Neural progenitor cell (in vitro differentiated cells): ENCODE results near the gene SUOX. TPM values are rescaled to one million over a fixed set of nuclear protein-coding genes. Genes with fewer than 3 reads are reported as not detected.
"Not testable (repeated sequence)": the region's sequence is repeated elsewhere in the genome, so short reads cannot be mapped to it uniquely, and the experiment has no call there.

ENCODE experiments used
- DNase-seq: peaks from one replicate; pipeline ENCODE4 v3.0.0-alpha.2; 2016; ENCODE audit warnings: low spot score
- H2AFZ ChIP-seq: fragments of 200-600 bp; sonication (generic); replicated peaks from 2 replicates; pipeline ENCODE4 v1.6.1; 2016; ENCODE audit warnings: antibody characterized with exemption
- H3F3A ChIP-seq: fragments of 200-600 bp; sonication (generic); 2 replicates; pipeline ENCODE4 v1.6.1; 2016; ENCODE audit warnings: antibody characterized with exemption, low read depth
- H3K27ac ChIP-seq: fragments of 200-600 bp; sonication (generic); 2 replicates; pipeline ENCODE4 v1.5.1; 2016; ENCODE audit warnings: mild to moderate bottlenecking
- H3K27me3 ChIP-seq: fragments of 200-600 bp; sonication (generic); 2 replicates; pipeline ENCODE4 v1.6.1; 2016; ENCODE audit warnings: mild to moderate bottlenecking, moderate library complexity
- H3K36me3 ChIP-seq: fragments of 200-600 bp; sonication (generic); 2 replicates; pipeline ENCODE4 v1.5.1; 2016
- H3K4me1 ChIP-seq: fragments of 200-600 bp; sonication (generic); 2 replicates; pipeline ENCODE4 v1.6.1; 2016; ENCODE audit warnings: mixed run types
- H3K4me2 ChIP-seq: fragments of 200-600 bp; sonication (generic); 2 replicates; pipeline ENCODE4 v1.6.1; 2016
- H3K4me3 ChIP-seq: fragments of 200-600 bp; sonication (generic); 2 replicates; pipeline ENCODE4 v1.5.1; 2016
- H3K79me2 ChIP-seq: fragments of 200-600 bp; sonication (generic); 2 replicates; pipeline ENCODE4 v1.6.1; 2016; ENCODE audit warnings: low read depth
- H3K9ac ChIP-seq: fragments of 200-600 bp; sonication (generic); 2 replicates; pipeline ENCODE4 v1.6.1; 2016
- H3K9me3 ChIP-seq: fragments of 200-600 bp; sonication (generic); 2 replicates; pipeline ENCODE4 v1.5.1; 2016; ENCODE audit warnings: low read depth
- H4K20me1 ChIP-seq: fragments of 200-600 bp; sonication (generic); 2 replicates; pipeline ENCODE4 v1.6.1; 2016; ENCODE audit warnings: low read depth
- H3K27ac Mint-ChIP-seq: 3 replicates; pipeline ENCODE4 v1.8.0; 2021; ENCODE audit warnings: mixed read lengths
- H3K27me3 Mint-ChIP-seq: 2 replicates; pipeline ENCODE4 v1.8.0; 2022; ENCODE audit warnings: low read depth, mild to moderate bottlenecking, inconsistent platforms, moderate library complexity, mixed read lengths; ENCODE audit not compliant: insufficient read depth
- H3K36me3 Mint-ChIP-seq: 3 replicates; pipeline ENCODE4 v1.8.0; 2021; ENCODE audit warnings: mixed read lengths
- H3K4me1 Mint-ChIP-seq: 3 replicates; pipeline ENCODE4 v1.8.0; 2021; ENCODE audit warnings: mixed read lengths
- H3K4me3 Mint-ChIP-seq: 3 replicates; pipeline ENCODE4 v1.8.0; 2021; ENCODE audit warnings: mild to moderate bottlenecking, moderate library complexity, mixed read lengths
- H3K9me3 Mint-ChIP-seq: 3 replicates; pipeline ENCODE4 v1.8.0; 2020; ENCODE audit warnings: mixed read lengths
- EZH2 ChIP-seq: fragments of 200-600 bp; sonication (generic); IDR thresholded peaks from 2 replicates; pipeline ENCODE4 v1.6.1; 2017; ENCODE audit warnings: antibody characterized with exemption, mild to moderate bottlenecking, moderate library complexity
- EZH2phosphoT487 ChIP-seq: fragments of 200-600 bp; sonication (generic); IDR thresholded peaks from 2 replicates; pipeline ENCODE4 v1.6.1; 2017; ENCODE audit warnings: antibody characterized with exemption
- total RNA-seq: library from RNA; depleted of rRNA; stranded (reverse); fragments of >200 nt; gene quantifications from 2 replicates; pipeline ENCODE4 v1.2.3, GENCODE V29; 2015; ENCODE audit warnings: low replicate concordance
- TF ChIP-seq, protein P1 (sequence below): fragments of 200-600 bp; sonication (generic); IDR thresholded peaks from 2 replicates; pipeline ENCODE4 v1.5.1; 2017; ENCODE audit warnings: antibody characterized with exemption, mild to moderate bottlenecking

The SUOX gene
- total RNA-seq, 1 donor from 2014 or later, result 17.5 TPM

DNA sequence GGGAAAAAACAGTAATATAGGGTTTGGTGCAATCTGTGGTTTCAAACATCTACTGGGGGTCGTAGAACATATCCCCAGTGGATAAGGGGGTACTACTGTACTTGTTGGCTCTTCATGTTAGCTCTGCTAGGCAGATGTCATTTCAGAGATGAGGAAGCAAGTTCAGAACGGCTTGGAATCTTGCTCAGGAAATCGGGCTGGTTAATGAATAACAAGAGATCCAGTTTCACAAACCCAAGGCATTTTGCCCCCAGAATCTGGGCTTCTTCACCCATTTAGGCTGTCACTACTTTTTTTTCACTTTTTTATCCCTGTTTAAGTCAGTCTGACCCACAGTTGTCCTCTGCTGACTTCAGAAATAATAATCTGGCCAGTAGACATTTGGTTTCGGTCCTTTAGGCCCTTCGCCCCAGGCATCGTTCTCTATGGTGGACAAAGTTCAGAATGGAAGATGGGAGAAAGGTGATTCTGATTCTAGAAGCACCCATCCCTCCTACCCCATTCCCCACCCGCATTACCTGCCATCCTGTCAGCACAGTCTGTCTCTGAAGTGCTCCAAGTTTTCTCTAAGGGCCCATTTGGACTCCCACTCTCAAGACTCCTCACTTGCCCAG is 4.5 kb downstream of the SUOX start:
- Histone ChIP-seq H4K20me1 (no peaks in the 10 kb centered on the region), H3K4me2 (no peak overlapping the region), H3K4me1 (no peaks in the 10 kb centered on the region), H3K79me2 (peaks cover 15% of the 10 kb centered on the region), H3K36me3 (no peaks in the 10 kb centered on the region), H3K27me3 (no peaks in the 10 kb centered on the region), H3F3A (peaks cover 11% of the 10 kb centered on the region), H3K27ac (no peak overlapping the region), H3K9me3 (no peaks in the 10 kb centered on the region), H3K9ac (no peak overlapping the region), H2AFZ (no peak overlapping the region), H3K4me3 (no peak overlapping the region)
- Mint-ChIP-seq H3K36me3 (peaks cover 16% of the 10 kb centered on the region), H3K27me3 (peaks cover 8% of the 10 kb centered on the region), H3K4me1 (peaks cover 17% of the 10 kb centered on the region), H3K9me3 (no peaks in the 10 kb centered on the region), H3K4me3 (peak overlapping the region; percentile 30), H3K27ac (peak overlapping the region; percentile 42)
- TF ChIP-seq EZH2, result no peak
- no peak for TF ChIP-seq EZH2phosphoT487
- TF ChIP-seq, protein P1, sequence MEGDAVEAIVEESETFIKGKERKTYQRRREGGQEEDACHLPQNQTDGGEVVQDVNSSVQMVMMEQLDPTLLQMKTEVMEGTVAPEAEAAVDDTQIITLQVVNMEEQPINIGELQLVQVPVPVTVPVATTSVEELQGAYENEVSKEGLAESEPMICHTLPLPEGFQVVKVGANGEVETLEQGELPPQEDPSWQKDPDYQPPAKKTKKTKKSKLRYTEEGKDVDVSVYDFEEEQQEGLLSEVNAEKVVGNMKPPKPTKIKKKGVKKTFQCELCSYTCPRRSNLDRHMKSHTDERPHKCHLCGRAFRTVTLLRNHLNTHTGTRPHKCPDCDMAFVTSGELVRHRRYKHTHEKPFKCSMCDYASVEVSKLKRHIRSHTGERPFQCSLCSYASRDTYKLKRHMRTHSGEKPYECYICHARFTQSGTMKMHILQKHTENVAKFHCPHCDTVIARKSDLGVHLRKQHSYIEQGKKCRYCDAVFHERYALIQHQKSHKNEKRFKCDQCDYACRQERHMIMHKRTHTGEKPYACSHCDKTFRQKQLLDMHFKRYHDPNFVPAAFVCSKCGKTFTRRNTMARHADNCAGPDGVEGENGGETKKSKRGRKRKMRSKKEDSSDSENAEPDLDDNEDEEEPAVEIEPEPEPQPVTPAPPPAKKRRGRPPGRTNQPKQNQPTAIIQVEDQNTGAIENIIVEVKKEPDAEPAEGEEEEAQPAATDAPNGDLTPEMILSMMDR, result no peak
- DNase-seq, result no peak

DNA sequence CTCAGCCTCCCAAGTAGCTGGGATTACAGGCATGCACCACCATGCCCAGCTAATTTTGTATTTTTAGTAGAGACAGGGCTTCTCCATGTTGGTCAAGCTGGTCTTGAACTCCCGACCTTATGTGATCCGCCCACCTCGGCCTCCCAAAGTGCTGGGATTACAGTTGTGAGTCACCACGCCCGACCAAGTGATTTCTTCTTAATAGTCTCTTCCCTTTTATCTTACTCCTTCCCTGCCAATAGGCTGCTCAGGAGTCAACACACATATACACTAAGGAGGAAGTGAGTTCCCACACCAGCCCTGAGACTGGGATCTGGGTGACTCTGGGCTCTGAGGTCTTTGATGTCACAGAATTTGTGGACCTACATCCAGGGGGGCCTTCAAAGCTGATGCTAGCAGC is 6.3 kb downstream of the SUOX start:
- H3K27ac Mint-ChIP-seq, H2AFZ ChIP-seq, H3K79me2 ChIP-seq, H3K9me3 ChIP-seq, H3K4me3 Mint-ChIP-seq, H3K27me3 ChIP-seq, H3K4me1 ChIP-seq, DNase-seq, H3K9me3 Mint-ChIP-seq, H4K20me1 ChIP-seq, H3K9ac ChIP-seq, H3K36me3 ChIP-seq, H3K27ac ChIP-seq, H3K4me2 ChIP-seq, H3K4me3 ChIP-seq: not testable (repeated sequence)
- Mint-ChIP-seq H3K36me3 (peaks cover 18% of the 10 kb centered on the region), H3K4me1 (peaks cover 18% of the 10 kb centered on the region), H3K27me3 (peaks cover 13% of the 10 kb centered on the region)
- peaks cover 19% of the 10 kb centered on the region for H3F3A ChIP-seq

DNA sequence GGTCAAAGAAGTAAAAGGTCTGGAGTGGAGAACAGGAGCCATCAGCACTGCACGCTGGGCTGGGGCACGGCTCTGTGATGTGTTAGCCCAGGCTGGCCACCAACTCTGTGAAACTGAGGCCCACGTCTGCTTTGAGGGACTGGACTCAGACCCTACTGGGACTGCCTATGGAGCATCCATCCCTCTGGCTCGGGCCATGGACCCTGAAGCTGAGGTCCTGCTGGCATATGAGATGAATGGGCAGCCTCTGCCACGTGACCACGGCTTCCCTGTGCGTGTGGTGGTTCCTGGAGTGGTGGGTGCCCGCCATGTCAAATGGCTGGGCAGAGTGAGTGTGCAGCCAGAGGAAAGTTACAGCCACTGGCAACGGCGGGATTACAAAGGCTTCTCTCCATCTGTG is 7.1 kb downstream of the SUOX start:
- H3K27me3 Mint-ChIP-seq, result peaks cover 13% of the 10 kb centered on the region
- H3K4me3 ChIP-seq, result no peak overlapping the region
- no peak overlapping the region for H3K9ac ChIP-seq
- no peaks in the 10 kb centered on the region for H3K36me3 ChIP-seq
- no peaks in the 10 kb centered on the region for H3K4me1 ChIP-seq
- peaks cover 18% of the 10 kb centered on the region for H3K36me3 Mint-ChIP-seq
- no peak overlapping the region for H3K27ac ChIP-seq
- TF ChIP-seq EZH2 (no peak), EZH2phosphoT487 (no peak)
- TF ChIP-seq, protein P1, result no peak
- no peak overlapping the region for H3K4me2 ChIP-seq
- no peak for DNase-seq
- H4K20me1 ChIP-seq, result no peaks in the 10 kb centered on the region
- H3K4me3 Mint-ChIP-seq, result peak overlapping the region; percentile 8
- H3K9me3 Mint-ChIP-seq, result no peaks in the 10 kb centered on the region
- H3K27me3 ChIP-seq, result no peaks in the 10 kb centered on the region
- H3K27ac Mint-ChIP-seq, result peak overlapping the region; percentile 48
- peaks cover 20% of the 10 kb centered on the region for H3F3A ChIP-seq
- no peak overlapping the region for H2AFZ ChIP-seq
- H3K4me1 Mint-ChIP-seq, result peaks cover 16% of the 10 kb centered on the region
- H3K79me2 ChIP-seq, result no peaks in the 10 kb centered on the region
- no peaks in the 10 kb centered on the region for H3K9me3 ChIP-seq
